ENCODE data around the gene LRIF1.

Gene LRIF1

GRCh38 chr1:110897681-110898080 lies 66.0 kb downstream of the LRIF1 start:
- Histone ChIP-seq H3K27me3 (ENCODE audit: insufficient read depth, low read depth, severe bottlenecking) (no peaks in the 10 kb centered on the region), H3K36me3 (no peaks in the 10 kb centered on the region)

More at GRCh38 chr1:110897681-110898080, 66.0 kb downstream of the LRIF1 start:
- DNase-seq = no peak
- Histone ChIP-seq H3K9me3 (ENCODE audit: severe bottlenecking) (no peaks in the 10 kb centered on the region), H3K4me3 (ENCODE audit: low read depth, low read length) (no peak overlapping the region), H3K27ac (no peak overlapping the region)
- TF ChIP-seq CTCF (IDR thresholded peaks at IDR 0.05; ENCODE audit: low read depth, low read length) = no peak
